ENCODE data around the gene ZRANB2.

GRCh38 chr1:71047635-71048607, 32.9 kb downstream of the ZRANB2 start, which contains the start of gene PTGER3:
- TF ChIP-seq GATA2 (IDR thresholded peaks at IDR 0.05; ENCODE audit: low read depth, low read length) (no peak), GATA3 (IDR thresholded peaks at IDR 0.05; ENCODE audit: low read depth, low read length) (no peak)
